Measurements from ENCODE around the gene USP48.
"Not testable (repeated sequence)": the region's sequence is repeated elsewhere in the genome, so short reads cannot be mapped to it uniquely, and the experiment has no call there.

The USP48 gene

DNA sequence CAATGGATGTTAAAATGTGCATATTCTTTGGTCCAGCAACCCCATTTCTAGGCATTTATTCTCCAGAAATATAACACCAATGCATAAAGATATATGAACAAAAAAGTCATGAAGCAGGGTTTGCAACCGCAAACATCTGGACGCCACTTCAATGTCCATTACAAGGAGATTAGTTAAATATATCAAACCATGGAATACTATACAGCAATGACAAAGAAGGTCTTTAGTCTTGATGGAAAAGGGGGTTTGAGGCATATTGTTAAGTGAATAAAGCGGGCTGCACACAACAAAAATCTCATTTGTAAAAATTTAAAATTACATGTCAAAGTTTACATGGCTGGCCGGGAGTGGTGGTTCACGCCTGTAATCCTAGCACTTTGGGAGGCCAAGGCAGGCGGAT lies 145.4 kb downstream of the USP48 start:
- DNase-seq (ENCODE audit: low read depth in 2 of 2) = no peak

- DNase-seq (ENCODE audit: low read depth in 2 of 2) = no peak
These were observed 146.9 kb downstream of the USP48 start for GRCh38 chr1:21636029-21636428.

DNA sequence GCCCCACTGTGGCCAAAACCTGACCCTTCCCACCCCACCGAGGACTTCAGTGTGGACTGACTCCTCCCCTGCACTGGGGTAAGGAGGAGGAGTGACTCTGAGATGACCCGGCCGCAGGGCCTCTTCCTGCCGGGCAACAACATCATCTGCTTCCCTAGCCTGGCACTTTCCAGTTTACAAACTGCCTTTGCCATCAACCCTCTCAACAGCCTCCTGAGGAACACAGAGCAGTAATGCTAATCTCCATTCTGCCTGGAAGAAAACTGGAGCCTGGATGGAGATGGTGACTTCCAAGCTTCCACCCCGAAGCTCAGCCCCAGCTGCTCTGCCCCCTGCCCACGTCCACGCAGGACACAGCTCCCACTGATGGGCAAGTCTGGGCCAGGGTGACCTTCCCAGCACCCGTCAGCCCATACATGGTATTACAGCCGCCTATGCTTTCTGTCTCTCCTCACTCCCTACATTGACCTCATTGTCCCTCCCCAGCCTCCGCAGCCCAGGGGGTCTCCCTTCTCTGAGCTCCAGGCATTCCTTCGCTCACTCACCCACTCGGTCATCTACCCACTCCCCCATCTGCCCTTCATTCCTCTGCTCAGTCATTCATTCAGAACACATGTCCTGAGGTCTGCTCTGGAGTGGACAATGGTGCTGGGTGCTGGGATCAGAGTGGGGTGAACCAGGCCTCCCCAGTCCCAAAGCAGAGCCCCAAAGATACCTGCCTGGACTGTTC lies 148.0 kb downstream of the USP48 start:
- DNase-seq (ENCODE audit: low read depth in 2 of 2) = no peak

- DNase-seq (ENCODE audit: low read depth in 2 of 2) = no peak
These were observed 148.8 kb downstream of the USP48 start for GRCh38 chr1:21633992-21634805.

GRCh38 chr1:21633141-21633755 lies 149.7 kb downstream of the USP48 start:
- DNase-seq (ENCODE audit: low read depth in 2 of 2) = no peak

DNA sequence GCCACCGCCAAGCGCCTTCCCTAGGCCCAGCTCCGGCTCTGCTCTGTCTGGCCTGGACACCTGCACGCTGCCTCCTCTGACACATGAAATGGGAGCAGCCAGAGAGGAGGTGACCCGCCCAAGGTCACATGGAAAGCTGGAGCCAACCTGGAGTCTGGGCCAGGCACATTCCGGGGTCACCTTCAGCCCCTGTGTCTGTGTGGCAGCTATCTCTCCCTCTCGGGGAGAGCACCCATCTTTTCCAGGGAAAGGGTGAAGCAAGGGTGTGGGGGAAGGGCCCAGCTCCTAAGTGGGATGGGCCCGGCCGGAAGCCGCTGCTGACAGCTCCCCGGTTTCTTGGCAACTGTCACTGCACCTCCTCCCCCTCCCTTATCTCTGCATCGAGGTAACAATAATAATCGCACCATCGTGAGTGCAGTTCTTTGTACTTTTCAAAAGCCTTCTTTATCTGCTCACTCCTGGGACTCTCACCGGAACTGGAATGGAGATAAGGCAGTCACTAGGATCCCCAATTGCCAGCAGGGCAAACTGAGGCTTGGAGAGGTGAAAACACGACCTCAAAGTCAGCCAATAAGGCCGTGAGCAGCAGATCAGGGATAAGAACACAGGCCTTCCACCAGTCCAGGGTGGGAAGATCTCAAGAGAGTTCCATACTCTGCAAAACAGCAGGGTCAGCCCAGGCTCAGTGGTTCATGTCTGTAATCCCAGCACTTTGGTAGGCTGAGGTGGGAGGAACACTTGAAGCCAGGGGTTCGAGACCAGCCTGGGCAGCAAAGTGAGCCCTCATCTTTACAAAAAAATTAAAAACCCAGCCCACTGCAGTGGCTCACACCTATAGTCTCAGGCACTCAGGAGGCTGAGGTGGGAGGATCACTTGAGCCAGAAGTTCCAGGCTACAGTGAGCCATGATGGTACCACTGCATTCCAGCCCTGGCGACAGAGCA lies 150.7 kb downstream of the USP48 start:
- DNase-seq (ENCODE audit: low read depth in 2 of 2) = no peak

- DNase-seq (ENCODE audit: low read depth in 2 of 2) = not testable (repeated sequence)
These were observed 151.4 kb downstream of the USP48 start for GRCh38 chr1:21631590-21631943.

DNA sequence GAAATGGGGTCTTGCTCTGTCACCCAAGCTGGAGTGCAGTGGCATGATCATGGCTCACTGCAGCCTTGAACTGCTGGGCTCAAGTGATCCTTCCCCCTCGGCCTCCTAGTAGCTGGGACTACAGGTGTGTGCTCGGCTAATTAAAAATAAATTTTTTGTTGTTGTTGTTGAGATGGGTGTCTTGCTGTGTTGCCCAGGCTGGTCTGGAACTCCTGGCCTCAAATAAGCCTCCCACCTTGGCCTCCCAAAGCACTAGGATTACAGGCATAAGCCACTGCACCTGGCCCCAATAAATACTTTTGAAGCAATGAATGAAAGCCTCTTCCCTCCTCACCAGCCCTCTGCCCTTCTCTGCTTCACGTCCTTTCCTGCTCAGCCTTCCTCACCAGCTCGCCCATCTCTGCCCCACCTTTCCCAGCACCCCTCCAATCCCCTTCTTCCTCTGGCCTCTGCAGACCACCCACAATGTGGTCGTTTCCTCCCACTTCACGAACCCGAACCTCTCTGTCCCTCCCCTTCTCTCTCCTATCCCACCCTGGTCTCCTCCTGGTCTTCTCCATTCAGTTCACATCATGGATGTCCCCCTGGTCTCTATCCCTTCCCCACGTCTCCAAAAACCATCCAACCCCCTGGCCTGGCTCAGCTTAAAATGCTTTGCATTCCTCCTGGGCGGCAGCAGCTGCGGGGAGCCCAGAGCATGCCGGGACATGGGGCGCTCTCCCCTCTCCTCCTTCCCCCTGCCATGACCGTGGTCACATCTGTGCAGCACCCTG lies 152.2 kb downstream of the USP48 start:
- no peak for DNase-seq (ENCODE audit: low read depth in 2 of 2)

GRCh38 chr1:21629971-21630370 lies 153.0 kb downstream of the USP48 start:
- no peak for DNase-seq (ENCODE audit: low read depth in 2 of 2)

GRCh38 chr1:21628798-21629393 lies 154.1 kb downstream of the USP48 start:
- DNase-seq (ENCODE audit: low read depth in 2 of 2) = no peak
